Activated CD4-positive, CD25-positive, alpha-beta regulatory T cell treated with anti-CD3 and anti-CD28 coated beads, Interleukin-2, amount 50 U/mL, for 16 hours (primary cell): ENCODE measurements around the gene BABAM2.

ENCODE experiments used
- DNase-seq: peaks from one replicate; pipeline ENCODE4 v3.0.0-alpha.2; 2020; ENCODE audit warnings: low read depth, low spot score

BABAM2 gene

GRCh38 chr2:28160986-28161425 lies 270.5 kb downstream of the BABAM2 start:
- DNase-seq = no peak

GRCh38 chr2:28161466-28161865 lies 270.9 kb downstream of the BABAM2 start:
- DNase-seq = no peak

DNA sequence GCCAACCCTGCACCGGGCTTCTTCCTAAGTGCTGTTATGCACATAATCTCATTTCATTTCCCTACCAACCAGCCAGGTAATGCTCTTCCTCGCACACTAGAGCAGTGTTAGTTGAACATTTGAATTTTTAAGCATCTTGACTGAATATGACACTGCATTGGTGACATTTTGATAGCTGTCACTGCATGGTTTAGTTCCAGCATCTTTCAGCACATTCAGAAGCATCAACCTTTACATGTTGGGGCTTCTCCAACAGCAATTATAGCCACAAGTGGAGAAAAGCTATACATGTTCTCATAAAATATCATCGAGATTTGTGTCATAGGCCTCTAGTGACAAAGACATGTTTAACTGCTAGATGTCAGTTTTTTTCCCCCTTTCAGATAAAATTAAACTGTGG lies 272.0 kb downstream of the BABAM2 start:
- DNase-seq = no peak

DNA sequence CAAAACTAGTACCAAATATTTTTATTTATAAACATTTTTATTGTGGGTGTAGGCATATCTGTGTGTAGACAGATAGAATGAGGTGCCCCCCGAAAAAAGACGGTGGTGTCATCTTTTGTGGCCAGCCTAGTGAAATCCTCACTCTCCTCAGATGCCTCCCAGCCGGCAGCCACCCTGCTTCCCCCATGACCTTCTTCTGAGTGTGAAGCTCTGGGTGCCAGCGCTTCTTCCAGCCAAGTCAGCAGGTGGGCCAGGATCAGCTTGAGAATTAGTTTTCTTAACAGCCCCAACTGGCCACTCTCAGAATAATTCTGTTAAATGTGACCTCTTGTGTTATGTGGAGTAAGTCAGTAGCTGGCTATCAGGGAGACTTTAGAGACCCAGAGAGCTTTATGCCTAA lies 272.5 kb downstream of the BABAM2 start:
- DNase-seq = no peak

GRCh38 chr2:28163627-28164279 lies 273.2 kb downstream of the BABAM2 start:
- no peak for DNase-seq

- no peak for DNase-seq
Measured at GRCh38 chr2:28164280-28164801, 273.8 kb downstream of the BABAM2 start.

DNA sequence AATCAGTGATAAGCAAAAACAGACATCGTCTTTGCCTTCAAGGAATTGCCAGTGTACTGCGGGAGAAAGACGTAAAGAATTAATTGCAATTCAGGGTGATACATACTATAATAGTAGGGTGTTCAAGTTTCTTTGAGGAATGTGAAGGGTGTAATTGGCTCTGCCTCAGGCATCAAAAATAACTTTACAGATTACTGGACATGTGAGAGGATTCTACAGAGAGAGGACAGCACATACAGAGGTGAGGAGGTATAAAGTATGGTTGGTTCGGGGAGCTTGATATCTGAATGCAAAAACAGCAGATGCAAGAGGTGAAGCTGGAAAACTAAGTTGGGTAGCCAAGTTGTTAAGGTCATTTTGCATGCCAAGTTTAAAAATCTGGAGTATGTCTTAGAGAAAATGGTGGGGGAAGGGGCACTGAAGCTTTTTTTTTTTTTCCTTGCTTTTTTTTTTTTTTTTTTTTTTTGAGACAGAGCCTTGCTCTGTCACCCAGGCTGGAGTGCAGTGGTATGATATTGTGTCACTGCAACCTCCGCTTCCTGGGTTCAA lies 274.6 kb downstream of the BABAM2 start:
- DNase-seq = no peak

- no peak for DNase-seq
Measured at GRCh38 chr2:28166956-28167355, 276.4 kb downstream of the BABAM2 start.

GRCh38 chr2:28168376-28168775 lies 277.8 kb downstream of the BABAM2 start:
- no peak for DNase-seq

- no peak for DNase-seq
Measured at GRCh38 chr2:28169492-28169891, 279.0 kb downstream of the BABAM2 start.

DNA sequence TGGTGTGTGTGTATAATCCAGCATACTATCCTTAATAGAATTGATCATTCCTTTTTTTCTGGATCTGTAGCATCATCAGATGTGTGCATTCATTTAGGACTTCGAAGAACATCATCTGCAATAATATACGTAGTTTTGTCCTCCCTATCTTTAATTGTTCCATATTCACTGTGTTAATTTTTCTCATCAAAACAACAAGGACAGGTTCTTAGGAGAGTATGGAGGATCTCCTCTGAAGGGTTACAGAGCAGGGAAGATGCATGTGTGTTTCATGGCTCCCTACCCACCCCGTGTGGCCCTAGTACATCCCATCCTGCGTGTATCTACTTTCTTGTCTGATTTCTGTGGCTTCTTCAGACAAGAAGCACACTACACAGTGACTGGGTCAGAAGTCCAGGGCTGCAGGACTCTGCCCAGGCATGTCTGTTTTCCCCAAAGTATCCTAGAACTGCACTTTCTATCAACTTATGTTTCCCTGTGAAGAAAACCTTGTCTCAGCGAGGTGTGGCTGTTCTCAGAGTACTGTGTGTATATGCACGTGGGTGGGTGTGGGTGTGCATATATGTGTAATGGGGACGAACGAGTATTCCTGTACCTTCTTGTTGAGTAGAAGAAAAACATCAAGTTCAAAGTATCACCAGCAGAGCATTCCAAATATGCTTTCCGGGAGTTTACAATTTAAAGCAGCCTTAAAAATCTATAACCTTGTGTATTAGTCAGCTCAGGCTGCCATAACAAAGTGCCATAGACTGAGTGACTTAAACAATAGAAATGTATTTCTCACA lies 281.8 kb downstream of the BABAM2 start:
- DNase-seq = no peak

GRCh38 chr2:28173377-28173776 lies 282.8 kb downstream of the BABAM2 start:
- DNase-seq = no peak

- DNase-seq = no peak
Measured at GRCh38 chr2:28174211-28174610, 283.7 kb downstream of the BABAM2 start.

GRCh38 chr2:28175028-28175427 lies 284.5 kb downstream of the BABAM2 start:
- DNase-seq = no peak

DNA sequence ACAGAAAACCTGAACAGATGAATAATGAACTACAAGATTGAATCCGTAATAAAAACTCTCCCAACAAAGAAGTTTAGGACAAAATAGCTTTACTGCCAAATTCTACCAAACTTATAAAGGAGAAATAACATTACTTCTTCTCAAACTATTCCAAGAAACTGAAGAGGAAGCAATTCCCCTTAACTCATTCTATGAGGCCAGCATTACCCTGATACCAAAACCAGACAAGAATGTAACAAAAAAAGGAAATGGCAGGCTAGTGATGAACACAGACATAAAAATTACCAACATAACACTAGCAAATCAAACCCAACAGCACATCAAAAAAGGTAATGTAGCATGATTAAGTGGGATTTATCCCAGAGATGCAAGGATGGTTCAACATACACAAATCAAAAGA lies 288.4 kb downstream of the BABAM2 start:
- DNase-seq = no peak

DNA sequence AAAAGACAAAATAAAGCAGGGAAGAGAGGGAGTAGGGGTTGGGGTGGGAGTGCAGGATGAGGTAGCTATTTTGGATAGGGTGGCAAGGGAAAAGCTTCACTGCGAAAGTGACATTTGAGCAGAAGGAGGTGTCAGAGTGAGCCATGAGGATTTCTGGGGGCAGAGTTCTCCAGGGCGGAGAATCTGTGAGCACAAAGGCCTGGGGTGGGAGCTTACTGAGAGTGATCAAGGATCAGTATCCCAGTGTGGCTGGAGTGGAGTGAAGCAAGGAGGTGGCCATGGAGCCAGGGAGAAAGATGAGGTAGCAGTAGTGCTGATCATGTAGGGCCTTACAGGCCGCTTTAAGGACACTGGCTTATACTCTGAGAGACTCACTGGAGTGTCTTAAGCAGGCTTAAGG lies 291.3 kb downstream of the BABAM2 start:
- DNase-seq = no peak

- no peak for DNase-seq
Measured at GRCh38 chr2:28182348-28182747, 291.8 kb downstream of the BABAM2 start.

DNA sequence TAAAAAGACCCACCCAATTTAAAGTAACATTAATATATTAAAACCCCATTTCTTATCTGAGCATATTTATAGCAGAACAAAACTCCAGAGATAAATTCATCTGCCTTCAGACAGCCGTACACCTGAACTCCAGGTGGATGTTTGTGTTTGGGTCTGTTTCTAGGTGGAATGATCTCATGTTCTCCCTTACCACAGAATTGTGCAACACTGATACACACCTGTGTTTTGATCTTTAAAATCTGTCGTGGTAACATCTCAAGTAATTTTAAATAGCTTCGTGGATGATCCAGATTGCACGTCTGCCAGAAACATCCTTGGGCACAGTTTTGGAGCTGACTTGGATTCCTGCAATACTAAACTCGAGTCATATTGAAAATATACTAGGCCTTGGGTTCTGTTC lies 294.6 kb downstream of the BABAM2 start:
- no peak for DNase-seq

GRCh38 chr2:28185891-28186290 lies 295.4 kb downstream of the BABAM2 start:
- DNase-seq = no peak

DNA sequence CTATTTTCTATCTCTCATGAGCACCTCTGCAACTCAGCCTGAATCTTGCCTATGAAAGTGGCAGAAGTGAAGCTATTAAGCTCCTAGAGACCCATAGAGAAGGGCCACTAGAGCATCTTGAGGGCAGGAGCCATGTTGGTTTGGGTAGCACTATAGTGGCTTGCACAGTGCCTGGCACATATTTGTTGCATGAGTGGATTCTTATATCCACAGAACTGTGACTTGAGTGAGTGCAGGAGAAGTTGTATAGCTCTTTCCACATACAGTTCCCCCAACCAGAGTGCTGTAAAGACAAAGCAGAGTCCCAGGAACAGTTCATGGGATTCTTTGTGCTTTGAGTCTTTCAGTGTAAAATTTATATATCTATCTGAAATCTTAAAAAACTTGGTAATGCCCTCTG lies 296.7 kb downstream of the BABAM2 start:
- DNase-seq = no peak

DNA sequence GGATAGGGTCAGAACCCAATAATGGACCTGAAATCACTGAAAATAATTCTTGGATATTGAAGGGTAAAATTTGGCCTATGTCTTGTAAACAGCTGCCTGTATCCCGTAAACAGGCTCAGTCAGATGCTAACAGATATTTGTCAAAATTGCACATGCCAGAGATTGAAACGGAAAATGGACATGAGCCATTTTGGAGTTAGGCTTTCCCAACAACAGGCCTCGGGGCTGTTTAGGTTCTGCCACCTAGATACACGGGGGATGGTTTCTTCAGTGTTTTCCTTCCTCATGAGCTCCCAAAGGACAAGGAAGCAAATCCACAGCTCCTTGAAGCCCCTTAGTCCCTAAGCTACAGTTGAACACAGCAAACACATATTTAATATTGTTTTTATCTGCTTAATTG lies 297.9 kb downstream of the BABAM2 start:
- DNase-seq = no peak

GRCh38 chr2:28193630-28194403 lies 303.3 kb downstream of the BABAM2 start:
- no peak for DNase-seq
